ENCODE data around the gene SELENOO.

Gene SELENOO

DNA sequence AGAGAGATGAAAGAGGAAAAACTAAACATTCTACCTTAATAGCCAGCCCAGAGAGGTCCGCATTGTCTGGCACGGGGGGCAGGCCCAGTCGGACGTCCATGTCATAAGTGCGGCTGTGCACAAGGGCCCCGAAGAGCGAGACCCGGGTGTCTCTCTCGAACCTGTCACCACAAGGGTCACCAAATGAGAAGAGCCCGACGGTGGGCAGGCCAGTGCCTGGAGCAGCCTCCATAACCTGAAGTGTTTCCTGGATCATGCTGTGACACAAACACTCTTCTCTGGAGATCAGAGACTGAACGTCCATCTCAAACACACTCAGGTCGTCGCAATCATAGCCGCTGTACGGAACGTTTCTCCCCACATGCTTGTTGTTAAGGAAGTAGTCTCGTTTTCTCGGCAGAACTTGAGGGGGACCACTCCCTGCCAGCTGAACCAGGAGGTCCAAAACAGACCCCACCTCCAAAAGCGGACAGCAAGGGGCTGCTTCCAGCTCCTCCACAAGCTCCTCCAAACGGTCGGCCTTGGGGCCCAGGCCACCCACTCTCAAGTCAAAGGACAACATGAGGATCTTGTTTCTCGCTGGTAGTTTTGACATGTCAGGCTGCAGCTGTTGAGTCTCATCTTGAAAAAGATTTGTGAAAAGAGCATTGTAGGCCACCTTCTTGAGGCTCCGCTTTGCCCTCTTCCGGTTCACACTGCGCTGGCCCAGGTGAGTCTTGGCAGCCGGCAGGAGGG is 43.0 kb downstream of the SELENOO start:
- no peak for DNase-seq

DNA sequence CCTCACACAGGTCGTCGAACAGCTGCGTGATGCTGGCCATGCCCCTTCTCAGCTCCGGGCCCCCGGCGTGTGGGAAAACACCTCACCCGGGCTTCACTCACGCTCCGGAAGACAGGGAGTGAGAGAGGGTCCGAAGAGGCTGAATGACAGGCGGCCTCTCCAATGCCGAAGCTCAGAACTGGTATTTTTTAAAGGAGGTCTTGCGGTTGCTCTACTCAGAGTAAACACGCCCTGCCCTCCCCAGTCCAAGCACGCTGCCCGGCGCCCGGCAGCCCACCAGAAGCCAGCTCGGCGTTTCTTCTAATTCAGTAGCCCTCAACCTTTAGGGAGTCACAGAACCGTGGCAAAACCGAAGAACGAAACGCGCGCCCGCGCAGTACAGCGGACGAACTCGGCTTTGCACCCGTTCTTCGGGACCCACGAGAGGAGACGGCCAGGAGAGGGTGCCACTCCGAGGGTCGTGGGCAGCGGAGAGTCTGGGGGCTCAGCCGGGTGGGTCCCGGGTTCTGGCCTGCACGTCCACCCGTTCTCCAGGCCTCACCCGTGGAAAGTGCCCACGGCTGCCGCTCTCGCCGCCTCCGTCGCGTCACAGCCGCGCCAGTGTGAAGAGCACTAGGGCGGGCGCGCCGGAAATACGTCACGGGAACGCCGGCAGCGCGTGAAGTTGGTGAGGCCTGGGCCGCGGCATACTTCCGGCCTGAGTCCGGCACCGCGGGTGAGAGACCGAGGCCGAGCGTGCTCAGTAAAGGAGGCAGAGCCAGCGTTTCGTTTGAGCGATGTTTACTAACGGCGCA is 43.8 kb downstream of the SELENOO start, which contains the start of gene TUBGCP6:
TSS of gene TUBGCP6 (minus strand) at position 604 of the 794 bp plus-strand sequence. CDS start at position 40, 564 bp downstream.
- DNase-seq, result peak; percentile 63

DNA sequence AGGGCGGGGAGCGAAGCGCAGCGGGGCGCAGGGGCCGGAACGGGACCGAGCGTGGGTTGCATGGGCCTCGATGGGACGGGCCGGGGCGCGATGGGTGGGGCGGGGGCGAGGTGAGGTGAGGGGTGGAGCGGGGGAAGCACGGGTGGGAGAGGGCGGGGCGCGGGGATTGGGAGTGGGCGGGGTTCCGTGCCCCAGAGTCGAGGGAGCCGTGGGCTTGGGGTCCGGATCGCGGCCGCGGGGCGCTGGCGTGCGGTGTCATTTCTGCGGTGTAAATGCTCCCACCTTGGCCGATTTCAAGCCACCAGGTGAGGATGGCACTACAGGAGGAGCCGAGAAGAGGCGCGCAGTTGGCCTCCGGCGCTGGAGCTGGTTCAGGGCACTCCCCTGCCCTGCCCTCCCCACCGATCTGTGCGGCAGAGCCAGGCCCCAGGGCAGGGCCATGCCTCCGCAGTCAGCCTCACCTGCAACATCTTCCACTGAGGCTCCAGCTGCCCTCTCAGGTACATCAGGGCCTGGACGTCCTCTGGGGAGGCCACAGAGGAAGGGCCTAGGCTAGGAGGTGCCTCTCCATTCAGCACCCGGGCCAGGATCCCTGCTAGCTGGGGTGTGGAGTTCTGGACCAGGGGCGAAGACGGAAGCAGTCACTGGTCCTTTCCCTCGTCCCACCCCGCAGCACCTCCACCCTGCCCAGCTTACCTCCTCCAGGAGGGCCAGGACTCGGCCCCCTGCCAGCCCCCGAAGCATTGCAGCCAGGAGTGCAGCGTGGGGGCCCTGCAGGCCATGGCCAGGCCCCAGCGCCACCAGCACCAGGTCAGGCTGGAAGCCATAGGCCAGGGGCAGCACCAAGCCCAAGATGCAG is 44.6 kb downstream of the SELENOO start:
- DNase-seq, result no peak

GRCh38 chr22:50246242-50247175 is 45.7 kb downstream of the SELENOO start:
- DNase-seq, result no peak

GRCh38 chr22:50247748-50248147 is 46.9 kb downstream of the SELENOO start:
- DNase-seq, result peak; percentile 7

- no peak for DNase-seq
Measured at GRCh38 chr22:50248196-50249081, 47.6 kb downstream of the SELENOO start.

- no peak for DNase-seq
Measured at GRCh38 chr22:50249341-50250248, 48.8 kb downstream of the SELENOO start.

GRCh38 chr22:50250249-50250554 is 49.4 kb downstream of the SELENOO start:
- DNase-seq, result no peak

GRCh38 chr22:50250555-50251476 is 50.0 kb downstream of the SELENOO start, which contains the start of gene HDAC10:
HDAC10 (minus strand) TSS chr22:50251265; CDS start chr22:50251032, 233 bp downstream.
- DNase-seq, result peak; percentile 30

GRCh38 chr22:50251477-50252081 is 50.8 kb downstream of the SELENOO start:
- no peak for DNase-seq

- DNase-seq, result peak; percentile 30
Measured at GRCh38 chr22:50252082-50253045, 51.6 kb downstream of the SELENOO start.

GRCh38 chr22:50253046-50253915 is 52.5 kb downstream of the SELENOO start:
- DNase-seq, result no peak

GRCh38 chr22:50253941-50254340 is 53.1 kb downstream of the SELENOO start:
- no peak for DNase-seq

DNA sequence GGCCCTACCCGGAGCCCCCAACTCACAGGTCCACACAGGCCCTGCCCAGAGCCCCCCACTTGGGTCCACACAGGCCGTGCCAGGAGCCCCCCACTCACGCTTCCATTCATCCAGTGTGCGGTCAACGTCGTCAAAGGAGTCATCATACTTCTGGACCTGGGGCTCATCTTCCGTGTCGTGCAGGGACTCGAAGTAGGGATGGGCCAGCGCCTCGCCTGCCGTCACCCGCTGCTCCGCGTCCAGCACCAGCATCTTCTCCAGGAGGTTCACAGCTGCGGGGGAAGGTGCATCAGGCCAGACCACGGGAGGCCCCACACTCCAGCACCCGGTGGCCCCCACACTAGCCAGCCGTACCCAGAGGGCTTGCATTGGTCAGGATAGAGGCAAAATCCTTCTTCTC is 54.3 kb downstream of the SELENOO start:
- no peak for DNase-seq

GRCh38 chr22:50255607-50256006 is 54.8 kb downstream of the SELENOO start:
- no peak for DNase-seq

- no peak for DNase-seq
Measured at GRCh38 chr22:50256258-50256862, 55.5 kb downstream of the SELENOO start.

Measured in NCI-H526 treated with DMSO at 0.1 percent for 48 hours (cell line).